Keratinocyte (primary cell): ENCODE measurements around the gene CPN2. TPM values are rescaled to one million over a fixed set of nuclear protein-coding genes. Genes with fewer than 3 reads are reported as not detected.

Experiments used
- DNase-seq: peaks from one replicate; pipeline ENCODE4 v3.0.0-alpha.2; 2011; ENCODE audit warnings: low read depth, missing footprints, low spot score
- FAIRE-seq: peaks from 2 replicates; lab custom pipeline; 2011; peaks lifted over from hg19 to GRCh38; lab: Jason Lieb, UNC
- H2AFZ ChIP-seq: 2 replicates; pipeline ENCODE4 v1.6.0; 2012; ENCODE audit warnings: low read length, control low read depth, inconsistent platforms; ENCODE audit not compliant: control insufficient read depth
- H3K27ac ChIP-seq: 2 replicates; pipeline ENCODE4 v1.5.1; 2011; ENCODE audit warnings: low read length; ENCODE audit not compliant: control insufficient read depth, insufficient read depth
- H3K27me3 ChIP-seq: 3 replicates; pipeline ENCODE4 v1.6.0; 2011; ENCODE audit warnings: low read length; ENCODE audit not compliant: control insufficient read depth, insufficient read depth; ENCODE audit errors: extremely low read depth
- H3K36me3 ChIP-seq, 2 experiments: 2 replicates in 1 of 2; 3 replicates in 1 of 2; pipeline ENCODE4 v1.5.1; 2011; ENCODE audit warnings: low read length in 2 of 2, mild to moderate bottlenecking in 1 of 2; ENCODE audit not compliant: control insufficient read depth in 2 of 2, insufficient read depth in 2 of 2; ENCODE audit errors: extremely low read depth in 1 of 2
- H3K4me1 ChIP-seq: 3 replicates; pipeline ENCODE4 v1.5.1; 2011; ENCODE audit warnings: low read length; ENCODE audit not compliant: control insufficient read depth, insufficient read depth; ENCODE audit errors: extremely low read depth
- H3K4me2 ChIP-seq: 3 replicates; pipeline ENCODE4 v1.6.0; 2011; ENCODE audit warnings: low read depth, low read length; ENCODE audit not compliant: control insufficient read depth, insufficient read depth; ENCODE audit errors: extremely low read depth
- H3K4me3 ChIP-seq, 3 experiments: fragments of 200-600 bp in 1 of 3; sonication (generic) in 1 of 3; 2 replicates in 2 of 3; 3 replicates in 1 of 3; pipeline ENCODE4 v1.5.1; 2011 to 2016; ENCODE audit warnings: low read length in 3 of 3, mild to moderate bottlenecking in 3 of 3, control low read depth in 2 of 3, inconsistent platforms in 1 of 3, low read depth in 1 of 3, mixed read lengths in 1 of 3, mixed run types in 1 of 3, moderate library complexity in 1 of 3; ENCODE audit not compliant: control insufficient read depth in 2 of 3, insufficient read depth in 2 of 3; ENCODE audit errors: extremely low read depth in 1 of 3
- H3K79me2 ChIP-seq: 2 replicates; pipeline ENCODE4 v1.6.0; 2012; ENCODE audit warnings: low read length; ENCODE audit not compliant: control insufficient read depth, insufficient read depth
- H3K9ac ChIP-seq: 3 replicates; pipeline ENCODE4 v1.6.0; 2011; ENCODE audit warnings: low read length; ENCODE audit not compliant: control insufficient read depth, insufficient read depth; ENCODE audit errors: extremely low read depth
- H3K9me1 ChIP-seq: 3 replicates; pipeline ENCODE4 v1.6.0; 2011; ENCODE audit warnings: low read length; ENCODE audit not compliant: control insufficient read depth, insufficient read depth; ENCODE audit errors: extremely low read depth
- H3K9me3 ChIP-seq: 2 replicates; pipeline ENCODE4 v1.5.1; 2012; ENCODE audit warnings: low read depth, low read length; ENCODE audit not compliant: control insufficient read depth
- H4K20me1 ChIP-seq: 3 replicates; pipeline ENCODE4 v1.6.0; 2011; ENCODE audit warnings: low read length; ENCODE audit not compliant: control insufficient read depth, insufficient read depth; ENCODE audit errors: extremely low read depth
- CTCF ChIP-seq, 3 experiments: IDR thresholded peaks in 1 of 3; conservative IDR thresholded peaks in 1 of 3; optimal IDR thresholded peaks in 1 of 3; 2 replicates in 2 of 3; 3 replicates in 1 of 3; pipeline versions ENCODE3 to v1.5.1; 2011; ENCODE audit warnings: low read length in 3 of 3, mild to moderate bottlenecking in 3 of 3, moderate library complexity in 2 of 3, control low read depth in 1 of 3, inconsistent platforms in 1 of 3; ENCODE audit not compliant: insufficient read depth in 2 of 3; ENCODE audit errors: extremely low read depth in 1 of 3
- EZH2 ChIP-seq: IDR thresholded peaks from one replicate; pipeline ENCODE4 v1.6.1; 2012; ENCODE audit warnings: inconsistent platforms, mild to moderate bottlenecking, low read length, moderate library complexity
- dilution Hi-C: fragments of 300-500 bp; cut with MboI; formaldehyde crosslinking; loops from one replicate; pipeline ENCODE4 v1.7.0; 2020; ENCODE audit warnings: low sequenced_read_pairs; ENCODE audit not compliant: extremely low pct_ligation_motif_present
- polyA plus RNA-seq, 5 experiments: library from polyadenylated mRNA; depleted of rRNA in 3 of 5; stranded (reverse) in 3 of 5; stranded (forward) in 1 of 5; unstranded in 1 of 5; fragments of >200 nt; gene quantifications; 1 replicate in 1 of 5; 2 replicates in 3 of 5; 3 replicates in 1 of 5; pipeline versions ENCODE4 v1.2.1 to v1.2.3, GENCODE V29; 2011 to 2012; ENCODE audit warnings: missing spikeins in 2 of 5, low read depth in 1 of 5, low replicate concordance in 1 of 5

CPN2 gene
- polyA plus RNA-seq, 1 donor (not counting 4 experiments of a cell fraction or from before 2014, with no cell fraction given), result not detected

- dilution Hi-C loops, result loop anchor here (25.0 kb wide), 2 partner anchors 163 to 563 kb away; no protein-coding TSS in a partner anchor
- H3K4me1 ChIP-seq, result peaks cover 32% of the 10 kb centered on the region
- no peak overlapping the region for H3K27ac ChIP-seq
- no peak for DNase-seq
- peaks cover 1% of the 10 kb centered on the region for H3K9me3 ChIP-seq
- no peaks in the 10 kb centered on the region for H3K9me1 ChIP-seq
- no peak overlapping the region for H3K4me2 ChIP-seq
- H3K36me3 ChIP-seq, result no peaks in the 10 kb centered on the region
- no peak overlapping the region for H3K9ac ChIP-seq
- H3K27me3 ChIP-seq, result no peaks in the 10 kb centered on the region
- H2AFZ ChIP-seq, result no peak overlapping the region
- H3K4me3 ChIP-seq, result no peak overlapping the region
- no peak for FAIRE-seq
- H4K20me1 ChIP-seq, result no peaks in the 10 kb centered on the region
- H3K79me2 ChIP-seq, result no peaks in the 10 kb centered on the region
- TF ChIP-seq EZH2 (no peak), CTCF (optimal IDR thresholded peaks at IDR 0.05 in 1 of 3, IDR thresholded peaks at IDR 0.05 in 1 of 3, conservative IDR thresholded peaks at IDR 0.05 in 1 of 3; ENCODE audit: extremely low read depth in 1 of 3, insufficient read depth in 2 of 3, low read length in 3 of 3) (no peak)
Observed at GRCh38 chr3:194324823-194325327, 26.3 kb downstream of the CPN2 start.

GRCh38 chr3:194323785-194324735 is 27.1 kb downstream of the CPN2 start:
- Histone ChIP-seq H4K20me1 (no peaks in the 10 kb centered on the region), H3K36me3 (no peaks in the 10 kb centered on the region), H3K9me1 (no peaks in the 10 kb centered on the region), H3K4me3 (no peak overlapping the region), H3K27me3 (no peaks in the 10 kb centered on the region), H3K9me3 (peaks cover 1% of the 10 kb centered on the region), H3K79me2 (no peaks in the 10 kb centered on the region), H3K4me1 (peaks cover 32% of the 10 kb centered on the region), H3K27ac (peak overlapping the region; percentile 76), H2AFZ (peak overlapping the region; percentile 41), H3K4me2 (no peak overlapping the region), H3K9ac (peak overlapping the region; percentile 30)
- no peak for DNase-seq
- dilution Hi-C loops, result loop anchor here (25.0 kb wide), 2 partner anchors 162 to 562 kb away; no protein-coding TSS in a partner anchor
- no peak for FAIRE-seq
- no peak for TF ChIP-seq EZH2
- TF ChIP-seq CTCF (optimal IDR thresholded peaks at IDR 0.05 in 1 of 3, IDR thresholded peaks at IDR 0.05 in 1 of 3, conservative IDR thresholded peaks at IDR 0.05 in 1 of 3; ENCODE audit: extremely low read depth in 1 of 3, insufficient read depth in 2 of 3, low read length in 3 of 3), result no peak
